GM12892 (cell line): ENCODE data around the gene SH2B2.

Experiments used
- POLR2A ChIP-seq: IDR thresholded peaks from 2 replicates; pipeline ENCODE4 v1.6.1; 2011; ENCODE audit warnings: low read depth, low read length, control low read depth
- POLR2AphosphoS5 ChIP-seq: IDR thresholded peaks from 2 replicates; pipeline ENCODE4 v1.6.1; 2011; ENCODE audit warnings: low read depth, low read length, control low read depth
- TAF1 ChIP-seq: IDR thresholded peaks from 2 replicates; pipeline ENCODE4 v1.6.1; 2011; ENCODE audit warnings: low read depth, mild to moderate bottlenecking, control low read depth, low read length, borderline replicate concordance

DNA sequence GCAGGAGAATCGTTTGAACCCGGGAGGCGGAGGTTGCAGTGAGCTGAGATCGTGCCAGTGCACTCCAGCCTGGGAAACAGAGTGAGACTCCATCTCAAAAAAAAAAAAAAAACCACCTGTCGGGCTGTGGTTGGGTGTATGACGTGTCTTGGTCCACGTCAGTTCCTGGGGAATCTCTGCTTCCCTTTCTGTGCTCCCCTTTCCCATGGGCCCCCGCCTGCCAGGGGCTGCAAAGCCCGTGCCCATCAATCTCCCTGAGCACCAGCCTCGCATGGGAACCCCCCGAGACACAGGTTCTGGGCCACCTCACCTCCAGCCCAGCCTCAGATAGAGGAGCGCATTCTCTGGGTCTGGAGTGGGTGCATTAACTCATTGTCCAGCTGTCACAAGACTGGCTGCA, 2.3 kb upstream of the SH2B2 start:
- TF ChIP-seq POLR2A (no peak), TAF1 (no peak), POLR2AphosphoS5 (no peak)
